ENCODE measurements around the gene LRRC26.

- TF ChIP-seq CTCF (IDR thresholded peaks at IDR 0.05) (no peak), POLR2AphosphoS5 (IDR thresholded peaks at IDR 0.05) (no peak), POLR2A (IDR thresholded peaks at IDR 0.05) (no peak), EP300 (IDR thresholded peaks at IDR 0.05) (no peak)
Measured at GRCh38 chr9:137190315-137190856, 20.5 kb upstream of the LRRC26 start.

All from sigmoid colon (tissue), 4 donors.